Measurements from ENCODE around the gene ANKS1B. TPM values are rescaled to one million over a fixed set of nuclear protein-coding genes. Genes with fewer than 3 reads are reported as not detected.

ANKS1B gene
- total RNA-seq, 4 donors from 2014 or later, result 4.9 to 15.4 (median 9.4) TPM

- Histone ChIP-seq H3K36me3 (no peaks in the 10 kb centered on the region), H3K9me3 (no peaks in the 10 kb centered on the region), H3K4me1 (no peaks in the 10 kb centered on the region), H3K27me3 (no peaks in the 10 kb centered on the region), H3K4me3 (no peak overlapping the region), H3K27ac (no peak overlapping the region)
- no peak for DNase-seq (ENCODE audit: low spot score in 2 of 2)
- 47% methylated on average over 2 of the region's 2 CpGs for WGBS
- TF ChIP-seq CTCF (IDR thresholded peaks at IDR 0.05) (no peak), EP300 (IDR thresholded peaks at IDR 0.05) (no peak), POLR2A (IDR thresholded peaks at IDR 0.05) (no peak), POLR2AphosphoS5 (IDR thresholded peaks at IDR 0.05) (no peak)
These were observed 887.6 kb downstream of the ANKS1B start for GRCh38 chr12:99097171-99097570.

- Histone ChIP-seq H3K27me3 (no peaks in the 10 kb centered on the region), H3K27ac (no peak overlapping the region), H3K36me3 (no peaks in the 10 kb centered on the region), H3K9me3 (no peaks in the 10 kb centered on the region), H3K4me1 (no peaks in the 10 kb centered on the region), H3K4me3 (no peak overlapping the region)
- no peak for TF ChIP-seq CTCF (IDR thresholded peaks at IDR 0.05)
- TF ChIP-seq EP300 (IDR thresholded peaks at IDR 0.05), result no peak
- no peak for TF ChIP-seq POLR2A (IDR thresholded peaks at IDR 0.05)
- no peak for TF ChIP-seq POLR2AphosphoS5 (IDR thresholded peaks at IDR 0.05)
- 39% methylated on average over 3 of the region's 3 CpGs for WGBS
- DNase-seq (ENCODE audit: low spot score in 2 of 2), result no peak
These were observed 891.6 kb downstream of the ANKS1B start for GRCh38 chr12:99093166-99093565.

- Histone ChIP-seq H3K4me3 (no peak overlapping the region), H3K27ac (no peak overlapping the region), H3K9me3 (no peaks in the 10 kb centered on the region), H3K36me3 (no peaks in the 10 kb centered on the region), H3K27me3 (no peaks in the 10 kb centered on the region), H3K4me1 (no peaks in the 10 kb centered on the region)
- WGBS, result 77% methylated on average over 9 of the region's 9 CpGs
- DNase-seq (ENCODE audit: low spot score in 2 of 2), result no peak
- TF ChIP-seq POLR2AphosphoS5 (IDR thresholded peaks at IDR 0.05) (no peak), CTCF (IDR thresholded peaks at IDR 0.05) (no peak), POLR2A (IDR thresholded peaks at IDR 0.05) (no peak), EP300 (IDR thresholded peaks at IDR 0.05) (no peak)
These were observed 892.5 kb downstream of the ANKS1B start for GRCh38 chr12:99092100-99092851.

GRCh38 chr12:99087278-99087677, 897.5 kb downstream of the ANKS1B start:
- Histone ChIP-seq H3K27me3 (no peaks in the 10 kb centered on the region), H3K36me3 (no peaks in the 10 kb centered on the region), H3K4me1 (no peaks in the 10 kb centered on the region), H3K4me3 (no peak overlapping the region), H3K9me3 (no peaks in the 10 kb centered on the region), H3K27ac (no peak overlapping the region)
- WGBS, result 48% methylated on average over 5 of the region's 5 CpGs
- no peak for DNase-seq (ENCODE audit: low spot score in 2 of 2)
- TF ChIP-seq POLR2AphosphoS5 (IDR thresholded peaks at IDR 0.05), result no peak
- no peak for TF ChIP-seq POLR2A (IDR thresholded peaks at IDR 0.05)
- no peak for TF ChIP-seq EP300 (IDR thresholded peaks at IDR 0.05)
- no peak for TF ChIP-seq CTCF (IDR thresholded peaks at IDR 0.05)

- WGBS, result 73% methylated on average over 15 of the region's 15 CpGs
- H3K36me3 ChIP-seq, result no peaks in the 10 kb centered on the region
- no peak overlapping the region for H3K4me3 ChIP-seq
- no peaks in the 10 kb centered on the region for H3K4me1 ChIP-seq
- no peaks in the 10 kb centered on the region for H3K27me3 ChIP-seq
- DNase-seq (ENCODE audit: low spot score in 2 of 2), result no peak
- H3K27ac ChIP-seq, result no peak overlapping the region
- TF ChIP-seq EP300 (IDR thresholded peaks at IDR 0.05) (no peak), POLR2A (IDR thresholded peaks at IDR 0.05) (no peak), CTCF (IDR thresholded peaks at IDR 0.05) (no peak), POLR2AphosphoS5 (IDR thresholded peaks at IDR 0.05) (no peak)
- H3K9me3 ChIP-seq, result no peaks in the 10 kb centered on the region
These were observed 904.9 kb downstream of the ANKS1B start for GRCh38 chr12:99079811-99080210.

All from suprapubic skin (tissue), 4 donors.